DND-41 (cell line): ENCODE results near the gene CD52.

ENCODE experiments used
- ATAC-seq: fragments of 200-7000 bp; cut with Tn5 transposase; 3 replicates; pipeline ENCODE4 v1.9.1; 2021; ENCODE audit warnings: low read depth; ENCODE audit not compliant: insufficient read depth
- DNase-seq: peaks from one replicate; pipeline ENCODE4 v3.0.0-alpha.2; 2020
- H2AFZ ChIP-seq: 2 replicates; pipeline ENCODE4 v1.6.0; 2012; ENCODE audit warnings: low read depth, low read length
- H3K27ac ChIP-seq: 2 replicates; pipeline ENCODE4 v1.5.1; 2012; ENCODE audit warnings: low read length, inconsistent platforms
- H3K27me3 ChIP-seq: fragments of 200-600 bp; sonication (generic); 2 replicates; pipeline ENCODE4 v1.6.0; 2012; ENCODE audit warnings: low read length, mild to moderate bottlenecking, inconsistent platforms; ENCODE audit not compliant: insufficient read depth, poor library complexity
- H3K36me3 ChIP-seq: 2 replicates; pipeline ENCODE4 v1.5.1; 2012; ENCODE audit warnings: low read length, inconsistent platforms; ENCODE audit not compliant: insufficient read depth
- H3K4me1 ChIP-seq: 2 replicates; pipeline ENCODE4 v1.5.1; 2012; ENCODE audit warnings: mild to moderate bottlenecking, low read length; ENCODE audit not compliant: insufficient read depth
- H3K4me2 ChIP-seq: 2 replicates; pipeline ENCODE4 v1.6.0; 2012; ENCODE audit warnings: mild to moderate bottlenecking, moderate library complexity, low read length, inconsistent platforms; ENCODE audit not compliant: insufficient read depth
- H3K4me3 ChIP-seq, 2 experiments: fragments of 200-600 bp in 1 of 2; shearing (Covaris generic) in 1 of 2; 2 replicates each; pipeline ENCODE4 v1.5.1; 2012 to 2016; ENCODE audit warnings: inconsistent platforms in 2 of 2, low read length in 2 of 2, mild to moderate bottlenecking in 2 of 2, low read depth in 1 of 2, moderate library complexity in 1 of 2
- H3K79me2 ChIP-seq: 2 replicates; pipeline ENCODE4 v1.6.0; 2012; ENCODE audit warnings: low read length, inconsistent platforms; ENCODE audit not compliant: insufficient read depth
- H3K9ac ChIP-seq: 2 replicates; pipeline ENCODE4 v1.6.0; 2012; ENCODE audit warnings: low read depth, mild to moderate bottlenecking, inconsistent platforms, low read length, moderate library complexity
- H3K9me3 ChIP-seq: 2 replicates; pipeline ENCODE4 v1.5.1; 2012; ENCODE audit warnings: low read length, moderate library complexity, mild to moderate bottlenecking, inconsistent platforms; ENCODE audit not compliant: insufficient read depth, severe bottlenecking
- H4K20me1 ChIP-seq: 2 replicates; pipeline ENCODE4 v1.6.0; 2012; ENCODE audit warnings: low read length; ENCODE audit not compliant: insufficient read depth
- EZH2 ChIP-seq: IDR thresholded peaks from 3 replicates; pipeline ENCODE4 v1.6.1; 2012; ENCODE audit warnings: borderline replicate concordance, low read depth, mild to moderate bottlenecking, moderate library complexity, low read length, inconsistent platforms; ENCODE audit not compliant: severe bottlenecking
- TF ChIP-seq, protein P1 (sequence below): IDR thresholded peaks from 2 replicates; pipeline ENCODE4 v1.5.1; 2012; ENCODE audit warnings: borderline replicate concordance, low read length, moderate library complexity, mild to moderate bottlenecking; ENCODE audit not compliant: poor library complexity, severe bottlenecking; ENCODE audit errors: extremely low read depth

Gene CD52

GRCh38 chr1:26300578-26301275, 17.0 kb upstream of the CD52 start:
- no peaks in the 10 kb centered on the region for H3K9me3 ChIP-seq
- TF ChIP-seq, protein P1, sequence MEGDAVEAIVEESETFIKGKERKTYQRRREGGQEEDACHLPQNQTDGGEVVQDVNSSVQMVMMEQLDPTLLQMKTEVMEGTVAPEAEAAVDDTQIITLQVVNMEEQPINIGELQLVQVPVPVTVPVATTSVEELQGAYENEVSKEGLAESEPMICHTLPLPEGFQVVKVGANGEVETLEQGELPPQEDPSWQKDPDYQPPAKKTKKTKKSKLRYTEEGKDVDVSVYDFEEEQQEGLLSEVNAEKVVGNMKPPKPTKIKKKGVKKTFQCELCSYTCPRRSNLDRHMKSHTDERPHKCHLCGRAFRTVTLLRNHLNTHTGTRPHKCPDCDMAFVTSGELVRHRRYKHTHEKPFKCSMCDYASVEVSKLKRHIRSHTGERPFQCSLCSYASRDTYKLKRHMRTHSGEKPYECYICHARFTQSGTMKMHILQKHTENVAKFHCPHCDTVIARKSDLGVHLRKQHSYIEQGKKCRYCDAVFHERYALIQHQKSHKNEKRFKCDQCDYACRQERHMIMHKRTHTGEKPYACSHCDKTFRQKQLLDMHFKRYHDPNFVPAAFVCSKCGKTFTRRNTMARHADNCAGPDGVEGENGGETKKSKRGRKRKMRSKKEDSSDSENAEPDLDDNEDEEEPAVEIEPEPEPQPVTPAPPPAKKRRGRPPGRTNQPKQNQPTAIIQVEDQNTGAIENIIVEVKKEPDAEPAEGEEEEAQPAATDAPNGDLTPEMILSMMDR = no peak
- TF ChIP-seq EZH2 = no peak
- no peak overlapping the region for H3K9ac ChIP-seq
- H3K4me1 ChIP-seq = peaks cover 9% of the 10 kb centered on the region
- no peak for DNase-seq
- H3K4me2 ChIP-seq = no peak overlapping the region
- no peaks in the 10 kb centered on the region for H3K79me2 ChIP-seq
- no peak overlapping the region for H3K4me3 ChIP-seq
- no peaks in the 10 kb centered on the region for H3K36me3 ChIP-seq
- no peaks in the 10 kb centered on the region for H4K20me1 ChIP-seq
- H3K27me3 ChIP-seq = no peaks in the 10 kb centered on the region
- no peak overlapping the region for H2AFZ ChIP-seq
- no peak for ATAC-seq
- H3K27ac ChIP-seq = 0 out of 2 replicates have a peak overlapping the region, but pooled peaks have one; percentile 26

DNA sequence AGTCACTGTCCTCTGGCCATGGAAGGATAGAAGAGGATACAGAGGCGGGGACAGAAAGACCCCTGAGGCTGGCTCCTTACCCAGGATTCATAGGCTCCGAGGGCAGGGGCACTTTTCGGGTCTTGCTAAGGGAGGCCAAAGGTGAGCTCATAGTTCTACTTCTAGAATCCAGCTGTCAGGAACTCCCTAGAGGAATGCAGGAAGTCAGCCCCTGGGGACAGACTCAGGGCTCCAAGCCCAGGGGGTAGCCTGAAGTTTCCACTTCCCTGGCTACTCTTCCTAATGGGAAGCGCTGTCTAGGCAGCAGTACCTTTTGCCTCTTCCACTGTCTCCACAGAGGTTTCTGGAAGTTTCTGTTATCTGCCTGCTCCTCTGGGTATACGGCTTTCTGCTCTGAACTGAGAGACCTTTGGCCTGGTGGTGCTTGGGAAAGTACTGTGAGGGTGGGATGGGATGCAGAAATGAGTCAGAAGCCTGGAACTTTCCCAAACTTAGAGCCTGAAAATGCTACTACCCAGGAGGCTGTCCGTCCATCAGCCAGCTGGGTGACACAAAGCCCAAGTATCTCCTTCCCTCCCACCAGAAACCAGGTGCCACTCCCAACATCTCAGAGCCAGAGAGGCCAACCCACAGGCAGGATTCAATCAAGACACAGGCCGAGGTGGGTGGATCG, 14.9 kb upstream of the CD52 start:
- Histone ChIP-seq H3K27me3 (no peaks in the 10 kb centered on the region), H3K4me2 (no peak overlapping the region), H4K20me1 (no peaks in the 10 kb centered on the region), H3K9ac (no peak overlapping the region), H3K79me2 (no peaks in the 10 kb centered on the region), H3K36me3 (no peaks in the 10 kb centered on the region), H2AFZ (no peak overlapping the region), H3K4me1 (peaks cover 26% of the 10 kb centered on the region), H3K9me3 (no peaks in the 10 kb centered on the region), H3K27ac (no peak overlapping the region), H3K4me3 (no peak overlapping the region)
- DNase-seq (no peak), ATAC-seq (no peak)
- no peak for TF ChIP-seq EZH2
- TF ChIP-seq, protein P1 = no peak

GRCh38 chr1:26305667-26306289, 12.0 kb upstream of the CD52 start:
- no peaks in the 10 kb centered on the region for H3K36me3 ChIP-seq
- TF ChIP-seq EZH2 = no peak
- TF ChIP-seq, protein P1 = no peak
- H3K27ac ChIP-seq = peak overlapping the region; percentile 60
- H3K4me2 ChIP-seq = peak overlapping the region; percentile 98
- H3K4me1 ChIP-seq = peaks cover 26% of the 10 kb centered on the region
- no peak for ATAC-seq
- no peak for DNase-seq
- no peaks in the 10 kb centered on the region for H3K27me3 ChIP-seq
- H3K79me2 ChIP-seq = no peaks in the 10 kb centered on the region
- H3K9ac ChIP-seq = peak overlapping the region; percentile 68
- H2AFZ ChIP-seq = peak overlapping the region; percentile 100
- peak overlapping the region; percentile 86 to 96 for H3K4me3 ChIP-seq
- H3K9me3 ChIP-seq = no peaks in the 10 kb centered on the region
- H4K20me1 ChIP-seq = no peaks in the 10 kb centered on the region
